ENCODE data around the gene P2RY11.
A peak's percentile ranks its signal among the peaks of the same experiment; 100 is the strongest.

The P2RY11 gene

GRCh38 chr19:10141479-10141878 is 30.0 kb downstream of the P2RY11 start:
- DNase-seq (ENCODE audit: low read depth) = no peak

GRCh38 chr19:10141973-10142372 is 30.5 kb downstream of the P2RY11 start:
- no peak for DNase-seq (ENCODE audit: low read depth)

- no peak for DNase-seq (ENCODE audit: low read depth)
Measured at GRCh38 chr19:10142701-10143375, 31.3 kb downstream of the P2RY11 start.

- DNase-seq (ENCODE audit: low read depth) = no peak
Measured at GRCh38 chr19:10143681-10144080, 32.2 kb downstream of the P2RY11 start.

- no peak for DNase-seq (ENCODE audit: low read depth)
Measured at GRCh38 chr19:10144361-10144760, 32.9 kb downstream of the P2RY11 start.

- no peak for DNase-seq (ENCODE audit: low read depth)
Measured at GRCh38 chr19:10145031-10145430, 33.5 kb downstream of the P2RY11 start.

GRCh38 chr19:10146142-10146541 is 34.6 kb downstream of the P2RY11 start:
- no peak for DNase-seq (ENCODE audit: low read depth)

GRCh38 chr19:10149427-10149826 is 37.9 kb downstream of the P2RY11 start:
- DNase-seq (ENCODE audit: low read depth) = no peak

GRCh38 chr19:10151521-10151920 is 40.0 kb downstream of the P2RY11 start:
- DNase-seq (ENCODE audit: low read depth) = no peak

- DNase-seq (ENCODE audit: low read depth) = peak; percentile 52
Measured at GRCh38 chr19:10152100-10152499, 40.6 kb downstream of the P2RY11 start.

GRCh38 chr19:10155839-10156238 is 44.3 kb downstream of the P2RY11 start:
- DNase-seq (ENCODE audit: low read depth) = peak; percentile 57

- no peak for DNase-seq (ENCODE audit: low read depth)
Measured at GRCh38 chr19:10158071-10158470, 46.6 kb downstream of the P2RY11 start.

GRCh38 chr19:10158485-10158884 is 47.0 kb downstream of the P2RY11 start:
- DNase-seq (ENCODE audit: low read depth) = no peak

- no peak for DNase-seq (ENCODE audit: low read depth)
Measured at GRCh38 chr19:10159610-10160009, 48.1 kb downstream of the P2RY11 start.

- no peak for DNase-seq (ENCODE audit: low read depth)
Measured at GRCh38 chr19:10163536-10163935, 52.0 kb downstream of the P2RY11 start.

Data from ELR (cell line).